ENCODE data around the gene MBNL2. TPM values are rescaled to one million over a fixed set of nuclear protein-coding genes. Genes with fewer than 3 reads are reported as not detected.

MBNL2 gene
- total RNA-seq, 3 donors from 2014 or later (not counting 1 experiment from before 2014, with no cell fraction given): 30.9 to 38.3 (median 33.1) TPM

DNA sequence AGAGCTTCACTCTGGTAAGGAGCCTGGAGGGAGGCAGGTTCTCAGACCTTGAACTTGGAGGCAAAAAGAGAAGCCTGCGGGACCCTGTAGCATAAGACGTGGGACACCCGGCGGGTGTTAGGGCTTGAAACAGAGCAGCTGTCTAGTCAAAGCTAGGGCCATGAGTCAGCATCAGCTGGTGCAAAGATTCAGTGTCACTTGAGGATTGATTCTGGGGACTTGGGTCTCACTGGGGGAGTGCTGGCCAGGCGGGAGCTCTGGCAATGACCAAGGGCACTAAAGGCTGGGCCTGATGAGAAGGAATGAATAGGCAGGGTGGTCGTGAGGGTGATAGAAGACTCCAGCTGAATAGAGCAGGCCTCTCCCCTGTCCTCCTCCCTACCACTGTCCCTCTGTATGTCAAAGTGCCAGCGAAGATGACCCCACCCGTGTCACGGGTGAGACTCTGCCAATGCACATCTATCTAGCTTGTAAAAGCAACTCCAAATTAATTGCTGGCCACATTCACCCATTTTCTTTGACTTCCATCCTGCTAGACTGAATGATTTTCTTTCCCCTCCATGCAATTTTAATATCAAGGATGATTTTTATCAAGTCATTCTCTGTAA, 97.1 kb downstream of the MBNL2 start:
- no peak for TF ChIP-seq CTCF (IDR thresholded peaks at IDR 0.05)
- no peaks in the 10 kb centered on the region for H3K9me3 ChIP-seq (ENCODE audit: control insufficient read depth, insufficient read depth, low read length)

GRCh38 chr13:97321101-97321500, 99.0 kb downstream of the MBNL2 start:
- H3K4me3 Mint-ChIP-seq: no peak overlapping the region
- Histone ChIP-seq H3K4me3 (ENCODE audit: low read length) (no peak overlapping the region), H3K9me3 (ENCODE audit: control insufficient read depth, insufficient read depth, low read length) (no peaks in the 10 kb centered on the region), H3K4me1 (ENCODE audit: control insufficient read depth, insufficient read depth, low read length) (no peaks in the 10 kb centered on the region), H3K36me3 (ENCODE audit: control insufficient read depth, insufficient read depth, low read length) (peaks cover 2% of the 10 kb centered on the region), H3K27ac (ENCODE audit: low read length) (no peak overlapping the region), H3K27me3 (ENCODE audit: control insufficient read depth, insufficient read depth, low read length) (no peaks in the 10 kb centered on the region)
- no peak for TF ChIP-seq CTCF (IDR thresholded peaks at IDR 0.05)
- no peak for ATAC-seq
- H3K27me3 Mint-ChIP-seq (ENCODE audit: low read depth in 2 of 2): no peaks in the 10 kb centered on the region
- intact Hi-C loops (cut with micrococcal nuclease): no loop called here
- peak overlapping the region in 1 of 2 donors; percentile 23 for H3K27ac Mint-ChIP-seq
- DNase-seq: no peak
- peaks cover 25 to 64% of the 10 kb centered on the region in 2 donors for H3K4me1 Mint-ChIP-seq
- H3K36me3 Mint-ChIP-seq: no peaks in the 10 kb centered on the region
- 93% methylated on average over 2 of the region's 2 CpGs for WGBS (ENCODE audit: insufficient coverage)
- H3K9me3 Mint-ChIP-seq: no peaks in the 10 kb centered on the region

More for the DNA sequence above, 97.1 kb downstream of the MBNL2 start:
- no peaks in the 10 kb centered on the region for H3K4me1 ChIP-seq (ENCODE audit: control insufficient read depth, insufficient read depth, low read length)
- DNase-seq (no peak), ATAC-seq (no peak)
- H3K27me3 ChIP-seq (ENCODE audit: control insufficient read depth, insufficient read depth, low read length): no peaks in the 10 kb centered on the region
- H3K27me3 Mint-ChIP-seq (ENCODE audit: low read depth in 2 of 2): no peaks in the 10 kb centered on the region
- peaks cover 37 to 71% of the 10 kb centered on the region in 2 donors for H3K4me1 Mint-ChIP-seq
- H3K9me3 Mint-ChIP-seq: no peaks in the 10 kb centered on the region
- WGBS (ENCODE audit: insufficient coverage): 91% methylated on average over 8 of the region's 9 CpGs
- no peaks in the 10 kb centered on the region for H3K36me3 Mint-ChIP-seq
- intact Hi-C loops (cut with micrococcal nuclease): no loop called here
- H3K36me3 ChIP-seq (ENCODE audit: control insufficient read depth, insufficient read depth, low read length): peaks cover 2% of the 10 kb centered on the region
- no peak overlapping the region for H3K27ac ChIP-seq (ENCODE audit: low read length)
- peak overlapping the region; percentile 58 to 72 for H3K27ac Mint-ChIP-seq
- H3K4me3 Mint-ChIP-seq: no peak overlapping the region
- no peak overlapping the region for H3K4me3 ChIP-seq (ENCODE audit: low read length)

DNA sequence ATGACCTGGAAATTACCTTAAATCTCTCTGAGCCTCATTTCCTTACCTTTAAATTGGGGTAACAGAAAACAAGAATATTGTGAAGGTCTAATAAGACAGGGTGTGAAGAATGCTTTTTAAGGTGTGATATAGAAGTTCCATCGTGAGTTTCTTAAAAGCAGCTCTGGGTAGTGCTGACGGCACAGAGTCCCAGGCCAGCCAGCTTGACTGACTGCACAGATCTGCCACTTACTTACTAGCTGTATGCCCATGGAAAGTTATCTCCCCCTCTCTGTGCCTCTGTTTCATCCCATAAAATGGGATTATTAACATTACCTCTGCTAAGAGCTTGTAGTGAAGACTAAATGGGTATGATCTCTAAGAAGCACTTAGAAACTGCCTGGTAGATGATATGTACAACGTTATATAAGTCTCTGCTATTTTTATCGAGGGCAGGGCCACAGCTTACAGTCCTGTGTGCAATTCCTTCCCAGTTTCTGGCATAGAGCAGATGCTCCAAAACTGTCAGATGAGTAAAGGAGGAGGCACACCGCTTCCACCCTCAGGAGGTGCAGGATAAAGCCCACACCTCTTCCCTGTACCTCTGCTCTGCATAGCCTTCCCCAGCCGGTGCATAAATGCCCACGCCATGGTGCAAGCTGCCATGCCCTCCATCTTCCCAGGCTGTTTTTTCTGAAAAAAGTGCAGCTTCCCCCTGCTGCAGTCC, 99.6 kb downstream of the MBNL2 start:
- no peak for ATAC-seq
- WGBS (ENCODE audit: insufficient coverage): 92% methylated on average over 6 of the region's 7 CpGs
- Mint-ChIP-seq H3K27ac (peak overlapping the region in 1 of 2 donors; percentile 9), H3K9me3 (no peaks in the 10 kb centered on the region), H3K4me3 (no peak overlapping the region), H3K36me3 (no peaks in the 10 kb centered on the region), H3K27me3 (ENCODE audit: low read depth in 2 of 2) (no peaks in the 10 kb centered on the region), H3K4me1 (peaks cover 24 to 57% of the 10 kb centered on the region in 2 donors)
- H3K4me3 ChIP-seq (ENCODE audit: low read length): no peak overlapping the region
- no peak for DNase-seq
- TF ChIP-seq CTCF (IDR thresholded peaks at IDR 0.05): no peak
- intact Hi-C loops (cut with micrococcal nuclease): no loop called here
- H3K9me3 ChIP-seq (ENCODE audit: control insufficient read depth, insufficient read depth, low read length): no peaks in the 10 kb centered on the region
- H3K27ac ChIP-seq (ENCODE audit: low read length): no peak overlapping the region
- peaks cover 2% of the 10 kb centered on the region for H3K36me3 ChIP-seq (ENCODE audit: control insufficient read depth, insufficient read depth, low read length)
- H3K4me1 ChIP-seq (ENCODE audit: control insufficient read depth, insufficient read depth, low read length): no peaks in the 10 kb centered on the region
- H3K27me3 ChIP-seq (ENCODE audit: control insufficient read depth, insufficient read depth, low read length): no peaks in the 10 kb centered on the region
